Mesendoderm (in vitro differentiated cells): ENCODE data around the gene MYO15B.

Experiments
- DNase-seq: peaks from one replicate; pipeline ENCODE4 v3.0.0; 2013
- H2AK5ac ChIP-seq: 2 replicates; pipeline ENCODE4 v1.6.1; 2013; ENCODE audit warnings: low read length, inconsistent platforms
- H2BK120ac ChIP-seq: 2 replicates; pipeline ENCODE4 v1.6.1; 2013; ENCODE audit warnings: low read depth, mild to moderate bottlenecking, low read length, moderate library complexity, mixed read lengths
- H2BK15ac ChIP-seq: replicated peaks from 2 replicates; pipeline ENCODE4 v1.6.1; 2013; ENCODE audit warnings: low read depth, mild to moderate bottlenecking, moderate library complexity
- H2BK5ac ChIP-seq: 2 replicates; pipeline ENCODE4 v1.6.1; 2013; ENCODE audit warnings: low read length, inconsistent platforms
- H3K18ac ChIP-seq: 2 replicates; pipeline ENCODE4 v1.6.1; 2013; ENCODE audit warnings: mild to moderate bottlenecking, low read length, mixed read lengths
- H3K23ac ChIP-seq: one replicate; pipeline ENCODE4 v1.6.1; 2013; ENCODE audit warnings: low read length
- H3K27ac ChIP-seq: 2 replicates; pipeline ENCODE4 v1.5.1; 2013; ENCODE audit warnings: low read depth, mild to moderate bottlenecking, inconsistent platforms, low read length, moderate library complexity
- H3K27me3 ChIP-seq: 2 replicates; pipeline ENCODE4 v1.6.1; 2013; ENCODE audit warnings: low read length, control low read depth, mild to moderate bottlenecking, inconsistent platforms; ENCODE audit not compliant: insufficient read depth, poor library complexity
- H3K36me3 ChIP-seq: 2 replicates; pipeline ENCODE4 v1.6.1; 2013; ENCODE audit warnings: low read length, inconsistent platforms; ENCODE audit not compliant: control insufficient read depth, insufficient read depth
- H3K4ac ChIP-seq: one replicate; pipeline ENCODE4 v1.6.1; 2013; ENCODE audit warnings: low read depth, mild to moderate bottlenecking, low read length, moderate library complexity
- H3K4me1 ChIP-seq: 2 replicates; pipeline ENCODE4 v1.6.1; 2013; ENCODE audit warnings: low read depth, low read length, inconsistent platforms; ENCODE audit not compliant: control insufficient read depth
- H3K4me2 ChIP-seq: 2 replicates; pipeline ENCODE4 v1.6.1; 2013; ENCODE audit warnings: low read length
- H3K4me3 ChIP-seq: 2 replicates; pipeline ENCODE4 v1.5.1; 2013; ENCODE audit warnings: mild to moderate bottlenecking, low read length
- H3K56ac ChIP-seq: one replicate; pipeline ENCODE4 v1.6.1; 2013; ENCODE audit warnings: low read length
- H3K79me1 ChIP-seq: 2 replicates; pipeline ENCODE4 v1.6.1; 2013; ENCODE audit warnings: low read length, inconsistent platforms
- H3K79me2 ChIP-seq: 2 replicates; pipeline ENCODE4 v1.6.1; 2013; ENCODE audit warnings: mild to moderate bottlenecking, low read length; ENCODE audit not compliant: control insufficient read depth, insufficient read depth
- H3K9ac ChIP-seq: 2 replicates; pipeline ENCODE4 v1.6.1; 2013; ENCODE audit warnings: low read length, inconsistent platforms
- H4K5ac ChIP-seq: one replicate; pipeline ENCODE4 v1.6.1; 2013; ENCODE audit warnings: low read length
- H4K8ac ChIP-seq: one replicate; pipeline ENCODE4 v1.6.1; 2013; ENCODE audit warnings: low read depth, mild to moderate bottlenecking, control low read depth, low read length, moderate library complexity
- WGBS: extraction: QIAGEN DNeasy Blood & Tissue Kit; methylation state at CpG from one replicate; pipeline ENCODE4 v1.1.7; 2013; ENCODE audit warnings: low lambda C conversion rate, missing lambda C conversion rate; ENCODE audit not compliant: insufficient coverage; ENCODE audit errors: extremely low coverage; 5-methylcytosine and 5-hydroxymethylcytosine counted together

MYO15B gene

GRCh38 chr17:75573540-75573957, 14.1 kb upstream of the MYO15B start:
- WGBS: no CpG with 5 or more reads among the region's 16 CpGs
- Histone ChIP-seq H4K5ac (no peak overlapping the region), H3K4me3 (no peak overlapping the region), H3K4me1 (no peaks in the 10 kb centered on the region), H3K27me3 (no peaks in the 10 kb centered on the region), H3K79me1 (no peaks in the 10 kb centered on the region), H3K9ac (no peak overlapping the region), H3K36me3 (no peaks in the 10 kb centered on the region), H3K4ac (no peak overlapping the region), H2BK120ac (no peak overlapping the region), H3K23ac (no peak overlapping the region), H3K56ac (no peak overlapping the region), H2AK5ac (no peak overlapping the region), H3K4me2 (no peak overlapping the region), H2BK15ac (no peak overlapping the region), H3K18ac (no peak overlapping the region), H3K79me2 (no peaks in the 10 kb centered on the region), H4K8ac (no peak overlapping the region), H2BK5ac (no peak overlapping the region), H3K27ac (no peak overlapping the region)
- DNase-seq: no peak

GRCh38 chr17:75573994-75574393, 13.6 kb upstream of the MYO15B start:
- Histone ChIP-seq H3K18ac (no peak overlapping the region), H3K79me1 (no peaks in the 10 kb centered on the region), H3K9ac (no peak overlapping the region), H3K4ac (no peak overlapping the region), H2BK5ac (no peak overlapping the region), H4K5ac (no peak overlapping the region), H3K36me3 (no peaks in the 10 kb centered on the region), H4K8ac (no peak overlapping the region), H3K79me2 (no peaks in the 10 kb centered on the region), H3K4me2 (no peak overlapping the region), H2AK5ac (no peak overlapping the region), H3K56ac (no peak overlapping the region), H3K4me3 (no peak overlapping the region), H2BK15ac (no peak overlapping the region), H2BK120ac (no peak overlapping the region), H3K27me3 (no peaks in the 10 kb centered on the region), H3K4me1 (no peaks in the 10 kb centered on the region), H3K27ac (no peak overlapping the region), H3K23ac (no peak overlapping the region)
- DNase-seq: no peak
- WGBS: no CpG with 5 or more reads among the region's 13 CpGs

- Histone ChIP-seq H2BK5ac (no peak overlapping the region), H3K9ac (no peak overlapping the region), H3K36me3 (no peaks in the 10 kb centered on the region), H3K4me2 (no peak overlapping the region), H3K18ac (no peak overlapping the region), H3K79me1 (no peaks in the 10 kb centered on the region), H3K27ac (no peak overlapping the region), H2BK120ac (no peak overlapping the region), H4K5ac (no peak overlapping the region), H3K4me1 (no peaks in the 10 kb centered on the region), H2BK15ac (no peak overlapping the region), H3K4ac (no peak overlapping the region), H3K79me2 (no peaks in the 10 kb centered on the region), H3K56ac (no peak overlapping the region), H2AK5ac (no peak overlapping the region), H3K27me3 (no peaks in the 10 kb centered on the region), H3K4me3 (no peak overlapping the region), H4K8ac (no peak overlapping the region), H3K23ac (no peak overlapping the region)
- no CpG with 5 or more reads among the region's 29 CpGs for WGBS
- no peak for DNase-seq
Measured at GRCh38 chr17:75574404-75575036, 13.1 kb upstream of the MYO15B start.

- H4K8ac ChIP-seq: no peak overlapping the region
- no CpG with 5 or more reads among the region's 10 CpGs for WGBS
- no peak overlapping the region for H3K4me2 ChIP-seq
Measured at GRCh38 chr17:75575197-75575596, 12.4 kb upstream of the MYO15B start.

GRCh38 chr17:75575728-75576127, 11.9 kb upstream of the MYO15B start:
- H3K79me2 ChIP-seq: no peaks in the 10 kb centered on the region
- H3K4ac ChIP-seq: no peak overlapping the region
- no peak overlapping the region for H3K4me2 ChIP-seq
- no CpG with 5 or more reads among the region's 11 CpGs for WGBS
- H2BK5ac ChIP-seq: no peak overlapping the region
- no peaks in the 10 kb centered on the region for H3K27me3 ChIP-seq
- no peak overlapping the region for H3K23ac ChIP-seq
- no peak overlapping the region for H3K56ac ChIP-seq
- H3K27ac ChIP-seq: no peak overlapping the region
- DNase-seq: no peak
- H3K18ac ChIP-seq: no peak overlapping the region
- no peak overlapping the region for H2BK120ac ChIP-seq
- no peak overlapping the region for H4K8ac ChIP-seq
- H3K36me3 ChIP-seq: no peaks in the 10 kb centered on the region
- H2BK15ac ChIP-seq: no peak overlapping the region
- no peak overlapping the region for H2AK5ac ChIP-seq
- no peaks in the 10 kb centered on the region for H3K4me1 ChIP-seq
- no peaks in the 10 kb centered on the region for H3K79me1 ChIP-seq
- no peak overlapping the region for H4K5ac ChIP-seq
- H3K9ac ChIP-seq: no peak overlapping the region
- no peak overlapping the region for H3K4me3 ChIP-seq

More at GRCh38 chr17:75575197-75575596, 12.4 kb upstream of the MYO15B start:
- Histone ChIP-seq H3K79me2 (no peaks in the 10 kb centered on the region), H3K27me3 (no peaks in the 10 kb centered on the region), H2BK120ac (no peak overlapping the region), H3K36me3 (no peaks in the 10 kb centered on the region), H3K79me1 (no peaks in the 10 kb centered on the region), H2AK5ac (no peak overlapping the region), H3K4me3 (no peak overlapping the region), H3K56ac (no peak overlapping the region), H3K9ac (no peak overlapping the region), H3K27ac (no peak overlapping the region), H2BK5ac (no peak overlapping the region), H3K4ac (no peak overlapping the region), H3K4me1 (no peaks in the 10 kb centered on the region), H3K23ac (no peak overlapping the region), H4K5ac (no peak overlapping the region), H3K18ac (no peak overlapping the region), H2BK15ac (no peak overlapping the region)
- no peak for DNase-seq

- Histone ChIP-seq H3K27ac (no peak overlapping the region), H3K4me2 (no peak overlapping the region), H4K5ac (no peak overlapping the region), H3K56ac (no peak overlapping the region), H4K8ac (no peak overlapping the region), H3K23ac (no peak overlapping the region), H3K4me1 (no peaks in the 10 kb centered on the region), H3K18ac (no peak overlapping the region), H3K79me1 (no peaks in the 10 kb centered on the region), H3K27me3 (no peaks in the 10 kb centered on the region), H3K4ac (no peak overlapping the region), H3K36me3 (no peaks in the 10 kb centered on the region), H2BK120ac (no peak overlapping the region), H3K4me3 (no peak overlapping the region), H3K9ac (no peak overlapping the region), H2BK5ac (no peak overlapping the region), H2AK5ac (no peak overlapping the region), H3K79me2 (no peaks in the 10 kb centered on the region), H2BK15ac (no peak overlapping the region)
- DNase-seq: no peak
- WGBS: no CpG with 5 or more reads among the region's 15 CpGs
Measured at GRCh38 chr17:75576661-75577060, 10.9 kb upstream of the MYO15B start.
